ELF-1 (cell line): ENCODE data around the gene GZMM.
A peak's percentile ranks its signal among the peaks of the same experiment; 100 is the strongest.

ENCODE experiments used
- DNase-seq: peaks from one replicate; pipeline ENCODE4 v3.0.0-alpha.2; 2016; ENCODE audit warnings: low read depth, low spot score

GZMM gene

GRCh38 chr19:566844-567243 lies 23.0 kb downstream of the GZMM start:
- no peak for DNase-seq

- DNase-seq = no peak
Measured at GRCh38 chr19:567296-567900, 23.5 kb downstream of the GZMM start.

- no peak for DNase-seq
Measured at GRCh38 chr19:570251-570686, 26.4 kb downstream of the GZMM start.

GRCh38 chr19:570937-571565 lies 27.2 kb downstream of the GZMM start:
- peak; percentile 85 for DNase-seq

- peak; percentile 60 for DNase-seq
Measured at GRCh38 chr19:571566-571974, 27.7 kb downstream of the GZMM start.

DNA sequence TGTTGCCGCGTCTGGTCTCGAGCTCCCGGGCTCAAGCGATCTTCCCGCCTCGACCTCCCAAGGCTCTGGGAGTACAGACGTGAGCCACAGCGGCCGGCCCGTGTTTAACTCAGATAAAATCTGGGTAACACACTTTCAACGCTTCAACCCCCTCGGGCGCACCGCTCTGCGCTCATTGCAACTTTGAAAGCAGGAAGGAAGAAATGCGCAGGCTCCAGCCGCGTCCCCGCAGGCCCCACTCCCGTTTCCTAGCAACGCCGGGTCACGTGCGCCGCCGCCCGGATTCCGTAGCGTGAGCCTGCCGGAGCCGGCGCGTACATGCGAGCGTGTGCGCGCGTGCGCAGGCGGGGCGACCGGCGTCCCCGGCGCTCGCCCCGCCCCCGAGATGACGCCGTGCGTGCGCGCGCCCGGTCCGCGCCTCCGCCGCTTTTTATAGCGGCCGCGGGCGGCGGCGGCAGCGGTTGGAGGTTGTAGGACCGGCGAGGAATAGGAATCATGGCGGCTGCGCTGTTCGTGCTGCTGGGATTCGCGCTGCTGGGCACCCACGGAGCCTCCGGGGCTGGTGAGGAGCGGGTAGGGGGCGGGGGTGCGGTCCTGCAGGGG lies 28.4 kb downstream of the GZMM start, which contains the start of gene BSG:
TSS of gene BSG (plus strand) at position 457 of the 603 bp plus-strand sequence. CDS start at position 496, 39 bp downstream.
- DNase-seq = peak; percentile 100

- peak; percentile 60 for DNase-seq
Measured at GRCh38 chr19:572743-573518, 29.1 kb downstream of the GZMM start.

DNA sequence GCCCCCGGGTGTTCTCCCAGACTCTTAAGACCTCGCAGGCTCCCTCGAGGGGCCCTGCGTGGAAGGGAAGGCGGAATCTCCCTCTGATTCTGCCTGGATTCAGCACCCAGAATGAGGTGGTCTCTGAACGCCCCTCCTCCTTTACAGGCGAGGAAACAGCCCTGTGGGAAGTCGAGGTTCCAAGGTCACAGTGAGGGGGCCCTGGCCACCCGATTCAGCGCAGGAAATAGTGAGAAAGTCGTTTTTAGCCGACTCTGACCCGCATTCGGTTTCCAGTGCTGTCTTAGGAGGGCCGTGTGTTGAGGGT lies 29.6 kb downstream of the GZMM start:
- no peak for DNase-seq

DNA sequence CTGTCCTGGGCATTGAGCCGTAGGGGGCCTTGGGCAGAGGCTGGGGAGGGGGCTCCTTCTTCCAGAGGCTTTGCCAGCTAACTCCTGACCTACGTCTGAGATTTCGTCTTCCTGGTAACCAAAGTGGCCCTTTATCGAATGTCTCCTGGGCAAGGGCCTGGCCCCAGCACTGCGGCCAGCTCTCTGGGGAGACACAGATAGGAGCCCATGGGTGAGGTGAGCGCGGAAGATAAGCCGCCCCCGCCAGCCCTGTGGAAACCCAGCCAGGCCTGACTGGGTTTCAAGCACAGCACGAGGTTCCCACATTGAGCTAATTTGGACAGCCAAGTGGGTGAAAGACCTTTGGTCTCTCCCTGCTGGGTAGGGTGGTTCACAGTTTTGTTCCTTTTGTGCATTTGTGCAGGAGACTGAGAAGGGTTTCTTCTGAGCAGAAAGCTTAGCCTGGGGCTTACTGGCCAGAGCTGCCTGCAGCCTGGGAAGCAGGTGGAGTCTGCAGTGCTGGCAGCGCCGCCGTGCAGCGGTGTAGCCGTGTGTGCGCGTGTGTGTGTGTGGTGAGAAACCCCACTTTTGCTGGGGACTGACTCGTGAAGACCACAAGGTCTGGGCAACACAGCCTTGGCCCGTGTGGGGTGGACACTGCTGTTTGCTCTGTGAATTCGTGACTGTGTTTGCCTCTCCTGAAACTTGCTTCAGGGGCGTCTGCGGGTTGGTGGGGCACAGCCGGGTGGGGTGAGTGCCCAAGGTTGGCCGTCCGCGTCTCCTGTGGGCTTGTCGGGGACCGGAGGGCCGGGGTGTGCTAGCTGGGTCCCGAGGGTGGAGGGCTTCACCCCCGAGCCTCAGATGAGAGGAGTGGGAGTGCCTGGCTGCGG lies 31.0 kb downstream of the GZMM start:
- peak; percentile 68 for DNase-seq

DNA sequence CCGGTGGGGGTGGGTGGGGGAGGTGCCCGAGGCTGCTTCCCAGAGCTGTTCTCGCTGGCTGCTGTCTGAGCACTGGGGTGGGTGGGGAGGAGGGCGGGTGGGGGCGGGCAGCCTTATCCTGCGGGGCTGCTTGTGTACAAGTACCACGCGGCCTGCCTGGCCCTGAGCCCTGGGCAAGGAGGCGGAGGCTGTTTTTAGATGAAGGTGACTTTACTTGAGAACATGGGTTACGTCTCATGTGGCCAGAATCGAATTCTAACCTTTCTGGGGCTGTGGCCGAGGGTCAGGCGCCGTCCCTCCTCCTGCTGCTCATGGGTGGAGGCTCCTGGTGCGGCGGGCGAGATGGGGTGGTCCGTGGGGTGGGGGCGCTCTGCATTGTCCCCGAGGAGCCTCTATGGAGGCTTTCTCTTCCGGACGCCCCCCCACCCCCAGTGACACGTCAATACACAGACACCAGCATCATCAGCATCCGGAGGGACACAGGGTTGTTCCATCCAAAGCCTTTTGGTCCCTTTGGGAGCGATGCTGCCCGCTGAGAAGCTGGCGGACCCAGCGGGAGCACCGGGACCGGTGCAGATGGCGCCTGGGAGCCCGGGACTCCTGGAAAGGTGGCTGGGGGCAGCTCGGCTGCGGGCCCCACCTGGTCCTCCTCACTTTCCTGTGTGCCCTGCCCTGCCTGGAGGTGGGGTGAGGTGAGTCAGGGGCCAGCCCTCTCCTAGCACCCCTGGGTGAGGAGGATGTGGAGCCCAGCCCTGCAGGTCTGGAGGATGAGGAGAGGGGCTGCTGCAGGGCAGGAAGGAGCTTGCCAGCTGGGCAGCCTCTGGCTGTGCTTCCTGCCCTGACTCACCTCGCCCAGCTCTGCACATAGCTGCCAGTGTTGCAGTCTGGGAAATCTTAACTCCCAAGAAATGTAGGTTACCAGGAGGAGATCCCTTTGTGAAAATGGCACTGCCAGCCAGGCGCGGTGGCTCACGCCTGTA lies 32.0 kb downstream of the GZMM start:
- DNase-seq = no peak

GRCh38 chr19:576768-577438 lies 33.0 kb downstream of the GZMM start:
- DNase-seq = no peak

DNA sequence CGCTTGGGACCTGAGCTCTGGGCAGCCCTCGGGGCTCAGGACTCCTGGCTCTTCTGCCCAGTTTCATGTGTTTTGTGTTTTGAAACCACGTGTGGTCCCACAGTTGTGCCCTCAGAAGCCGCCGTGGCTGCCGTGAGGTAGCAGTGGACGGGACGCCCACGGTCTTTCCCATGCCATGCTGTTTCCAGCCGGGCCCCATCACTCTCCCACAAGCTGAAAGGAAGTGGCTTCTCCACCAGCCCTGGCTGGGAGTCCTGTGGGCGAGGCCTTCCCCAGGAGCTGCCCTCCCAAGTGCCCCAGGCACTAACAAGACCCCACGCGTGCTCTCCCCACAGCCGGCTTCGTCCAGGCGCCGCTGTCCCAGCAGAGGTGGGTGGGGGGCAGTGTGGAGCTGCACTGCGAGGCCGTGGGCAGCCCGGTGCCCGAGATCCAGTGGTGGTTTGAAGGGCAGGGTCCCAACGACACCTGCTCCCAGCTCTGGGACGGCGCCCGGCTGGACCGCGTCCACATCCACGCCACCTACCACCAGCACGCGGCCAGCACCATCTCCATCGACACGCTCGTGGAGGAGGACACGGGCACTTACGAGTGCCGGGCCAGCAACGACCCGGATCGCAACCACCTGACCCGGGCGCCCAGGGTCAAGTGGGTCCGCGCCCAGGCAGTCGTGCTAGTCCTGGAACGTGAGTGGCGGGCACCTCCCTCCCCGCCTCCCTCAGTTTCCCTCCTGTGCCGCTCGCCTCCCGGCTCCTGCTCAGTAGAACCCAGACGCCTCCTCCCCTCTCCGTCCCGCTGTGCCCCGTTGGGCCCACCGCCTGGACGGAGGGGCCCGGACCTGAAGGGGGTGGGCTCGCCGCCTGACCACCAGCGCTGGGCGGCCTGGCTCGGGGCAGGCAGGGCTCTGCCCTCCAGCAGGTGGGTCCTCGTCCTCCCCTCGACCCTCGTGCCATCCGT lies 33.9 kb downstream of the GZMM start:
- DNase-seq = no peak

DNA sequence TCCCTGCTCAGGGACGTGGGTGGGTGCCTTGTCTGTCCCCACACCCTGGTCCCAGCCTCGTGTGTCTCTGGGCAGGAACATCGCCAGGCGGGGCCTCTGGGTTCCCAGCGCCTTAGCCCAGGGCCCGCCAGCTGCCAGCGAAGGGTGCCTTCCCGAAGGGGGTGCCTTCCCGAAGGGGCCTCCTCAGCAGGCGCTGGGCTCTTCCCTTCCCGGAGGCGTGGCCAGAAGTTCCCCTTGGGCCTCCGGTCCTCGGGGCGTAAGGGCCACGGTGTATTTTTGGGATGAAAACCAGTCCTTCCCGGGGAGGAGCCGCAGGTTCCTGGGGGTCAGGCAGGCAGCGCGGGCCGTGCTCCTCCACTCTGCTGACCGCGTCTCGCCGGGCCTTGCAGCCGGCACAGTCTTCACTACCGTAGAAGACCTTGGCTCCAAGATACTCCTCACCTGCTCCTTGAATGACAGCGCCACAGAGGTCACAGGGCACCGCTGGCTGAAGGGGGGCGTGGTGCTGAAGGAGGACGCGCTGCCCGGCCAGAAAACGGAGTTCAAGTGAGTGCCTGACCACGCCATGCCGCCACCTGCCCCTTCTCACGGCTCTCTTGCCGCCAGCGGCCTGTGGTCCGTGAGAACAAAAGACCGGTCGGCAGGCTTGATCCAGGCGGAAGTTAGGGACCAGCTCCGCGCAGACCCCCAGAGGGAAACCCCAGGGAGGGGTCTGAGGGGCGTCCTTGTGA lies 35.4 kb downstream of the GZMM start:
- DNase-seq = no peak

DNA sequence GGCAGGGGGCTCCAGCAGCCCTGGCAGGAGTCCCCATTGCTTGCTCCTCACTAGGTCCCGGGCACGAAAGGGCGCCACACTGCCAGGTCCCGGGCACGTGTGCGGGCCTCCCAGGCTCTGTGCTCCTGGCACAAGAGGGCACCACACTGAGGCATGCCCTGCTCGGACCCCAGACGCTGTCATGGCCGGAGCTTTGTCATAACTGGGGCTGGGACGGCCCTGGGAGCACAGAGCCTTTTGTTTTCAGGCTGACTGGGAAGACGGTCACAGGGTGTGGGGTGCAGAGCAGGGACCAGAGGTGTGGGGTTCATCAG lies 35.9 kb downstream of the GZMM start:
- no peak for DNase-seq

DNA sequence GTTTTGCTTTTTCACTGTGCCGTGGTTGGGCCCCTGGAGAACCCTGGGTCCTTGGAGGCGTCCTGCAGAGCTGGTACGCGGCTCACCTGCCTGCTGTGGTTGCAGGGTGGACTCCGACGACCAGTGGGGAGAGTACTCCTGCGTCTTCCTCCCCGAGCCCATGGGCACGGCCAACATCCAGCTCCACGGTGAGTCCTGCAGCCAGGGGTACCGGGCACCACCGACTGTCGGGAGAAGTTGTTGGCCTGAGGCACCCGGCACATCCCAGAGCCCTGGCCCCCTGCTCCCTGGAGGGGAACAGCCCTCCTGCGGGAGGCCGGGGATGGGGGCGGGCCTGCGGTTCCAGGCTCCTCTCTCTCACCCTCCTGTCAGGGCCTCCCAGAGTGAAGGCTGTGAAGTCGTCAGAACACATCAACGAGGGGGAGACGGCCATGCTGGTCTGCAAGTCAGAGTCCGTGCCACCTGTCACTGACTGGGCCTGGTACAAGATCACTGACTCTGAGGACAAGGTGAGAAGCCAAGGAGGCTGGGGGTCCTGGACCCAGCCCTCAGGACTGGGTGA lies 36.5 kb downstream of the GZMM start:
- DNase-seq = no peak

DNA sequence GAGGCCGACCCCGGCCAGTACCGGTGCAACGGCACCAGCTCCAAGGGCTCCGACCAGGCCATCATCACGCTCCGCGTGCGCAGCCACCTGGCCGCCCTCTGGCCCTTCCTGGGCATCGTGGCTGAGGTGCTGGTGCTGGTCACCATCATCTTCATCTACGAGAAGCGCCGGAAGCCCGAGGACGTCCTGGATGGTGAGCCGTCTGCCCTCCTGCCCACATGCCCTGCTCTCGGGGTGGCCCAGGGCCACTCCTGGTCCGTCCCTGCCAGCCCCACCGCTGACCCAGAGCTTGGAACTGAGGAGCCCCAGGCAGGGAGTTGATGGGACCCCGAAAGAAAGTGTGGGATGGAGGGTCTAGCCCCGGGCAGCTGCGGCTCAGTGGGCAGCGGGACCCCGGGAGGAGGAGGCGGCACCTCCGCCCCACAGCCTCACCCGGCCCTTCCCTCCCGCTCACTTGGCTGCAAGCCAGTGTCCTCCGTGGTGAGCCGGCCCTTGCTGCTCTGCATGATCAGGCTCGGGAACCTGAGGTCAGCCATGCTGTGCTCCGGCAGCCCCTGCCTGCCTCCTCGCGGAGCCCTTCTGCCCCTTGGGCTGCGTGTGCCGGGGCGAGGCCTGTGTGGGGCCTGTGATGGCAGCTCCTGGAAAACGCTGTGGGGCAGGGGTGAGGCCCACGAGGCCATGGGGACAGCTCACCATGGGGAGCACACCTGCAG lies 37.7 kb downstream of the GZMM start:
- DNase-seq = no peak
